ENCODE results near the gene CFHR1.

CFHR1 gene

GRCh38 chr1:196877964-196878363 lies 58.4 kb downstream of the CFHR1 start:
- no peak for DNase-seq (ENCODE audit: low spot score)

Data from activated CD4-positive, alpha-beta T cell treated with anti-CD3 and anti-CD28 coated beads, Interleukin-2, Interleukin-4, amounts not matched to agents 100 ng/mL and 50 ng/mL, durations not matched to agents 16 hours and 8 hours (primary cell).